Muscle of arm (tissue), 12 donors: ENCODE measurements around the gene AGBL4. TPM values are rescaled to one million over a fixed set of nuclear protein-coding genes. Genes with fewer than 3 reads are reported as not detected.
"Not testable (repeated sequence)": the region's sequence is repeated elsewhere in the genome, so short reads cannot be mapped to it uniquely, and the experiment has no call there.

Experiments
- DNase-seq: peaks from one replicate; pipeline ENCODE4 v3.0.0-alpha.2; 2013
- polyA plus RNA-seq, 12 donors: library from polyadenylated mRNA; unstranded; fragments of 120-200 nt; gene quantifications; one replicate each; pipeline ENCODE4 v1.2.1, GENCODE V29; 2013; ENCODE audit not compliant: insufficient read length in 12 of 12

AGBL4 gene
- polyA plus RNA-seq, 12 donors, result 0.12 to 0.72 (median 0.21) TPM; not detected in 2

DNA sequence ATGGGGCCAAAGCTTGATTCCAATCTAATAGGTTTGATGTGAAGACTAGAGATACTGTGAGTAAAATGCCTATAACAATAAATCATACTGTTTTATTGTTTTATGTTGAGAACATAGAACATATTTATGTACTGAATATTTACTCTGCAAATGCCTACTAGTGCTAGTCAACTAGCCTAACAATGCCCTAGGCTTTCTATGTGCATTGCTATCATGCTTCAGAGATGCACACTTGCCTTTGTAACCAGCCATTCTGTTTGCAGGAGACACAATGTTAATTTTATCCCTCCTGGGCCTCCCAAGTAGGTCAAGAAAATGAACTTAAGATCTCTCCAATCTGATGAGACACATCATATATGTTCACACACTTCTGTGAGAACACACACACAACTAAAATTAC is 716.3 kb downstream of the AGBL4 start:
- no peak for DNase-seq

DNA sequence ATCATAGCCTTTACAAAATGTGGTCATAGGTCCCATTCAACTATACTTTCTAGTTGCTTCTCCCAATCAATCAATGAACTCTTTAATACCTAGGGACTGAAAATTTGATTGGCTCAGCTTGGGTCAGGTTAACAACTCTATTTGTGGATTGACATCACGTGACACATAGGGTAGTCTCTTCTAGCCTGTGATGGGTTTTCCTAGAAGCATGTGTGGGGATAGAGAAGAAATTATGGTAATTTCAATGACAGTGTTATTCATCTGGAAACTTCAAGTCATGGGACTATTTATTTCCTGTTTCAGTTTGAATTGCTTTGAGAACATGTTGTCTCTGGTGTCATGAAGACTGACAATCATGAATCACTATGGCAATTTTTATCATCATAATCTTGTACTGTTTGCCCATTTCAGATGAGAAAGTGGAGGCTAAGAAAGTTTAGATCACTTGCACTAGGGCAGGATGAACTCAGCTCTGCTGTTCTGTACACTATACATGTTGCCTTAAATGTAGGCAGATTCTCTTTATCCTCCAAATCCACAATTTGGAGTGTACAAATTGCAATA is 717.2 kb downstream of the AGBL4 start:
- no peak for DNase-seq

DNA sequence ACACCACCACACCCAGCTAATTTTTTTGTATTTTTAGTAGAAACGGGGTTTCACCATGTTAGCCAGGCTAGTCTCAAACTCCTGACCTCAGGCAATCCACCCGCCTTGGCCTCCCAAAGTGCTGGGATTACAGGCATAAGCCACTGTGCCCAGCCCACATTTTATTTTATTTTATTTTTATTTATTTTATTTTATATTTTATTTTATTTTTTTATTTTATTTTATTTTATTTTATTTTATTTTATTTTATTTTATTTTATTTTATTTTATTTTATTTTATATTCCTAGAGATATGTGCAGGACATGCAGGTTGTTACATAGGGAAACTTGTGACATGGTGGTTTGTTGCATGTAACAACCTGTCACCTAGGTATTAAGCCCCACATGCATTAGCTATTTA is 721.4 kb downstream of the AGBL4 start:
- not testable (repeated sequence) for DNase-seq

DNA sequence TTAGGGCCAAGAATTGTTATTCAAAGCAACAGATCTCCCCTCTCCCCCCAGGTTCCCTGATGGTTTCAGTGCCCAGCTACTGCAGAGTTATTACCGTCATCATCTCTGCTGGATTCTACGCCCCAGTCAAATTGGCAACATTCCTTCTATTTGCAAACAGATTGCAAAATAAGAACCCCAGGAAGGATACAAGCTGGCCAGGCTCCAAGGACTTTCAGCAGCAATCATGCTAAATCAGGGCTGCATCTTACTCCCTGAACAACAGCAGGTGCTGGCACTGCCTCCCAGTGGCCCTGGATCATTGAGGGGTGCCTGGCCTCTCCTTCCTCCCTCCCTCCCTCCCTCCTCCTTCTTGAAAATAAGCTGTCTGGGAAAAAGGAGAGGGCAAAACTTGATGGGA is 725.5 kb downstream of the AGBL4 start:
- no peak for DNase-seq

DNA sequence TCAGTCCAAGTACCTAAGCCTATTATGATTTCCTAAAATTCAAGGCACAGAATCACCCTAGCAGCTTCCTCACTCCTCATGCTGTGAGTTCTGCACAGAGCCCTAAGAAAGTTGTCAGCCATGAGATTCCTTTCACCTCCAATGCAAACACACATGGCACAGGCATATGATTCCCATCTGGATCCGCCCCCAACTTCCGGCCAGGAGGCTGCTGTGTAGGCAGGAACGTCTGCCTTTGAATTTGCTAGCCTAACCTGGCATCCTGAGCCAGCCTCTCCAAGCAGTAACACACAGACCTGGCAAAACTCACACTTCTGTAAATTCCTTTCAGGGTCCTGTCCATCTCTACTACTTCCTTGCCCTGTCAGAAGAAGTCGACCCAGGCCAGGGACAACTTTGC is 726.0 kb downstream of the AGBL4 start:
- DNase-seq, result no peak

DNA sequence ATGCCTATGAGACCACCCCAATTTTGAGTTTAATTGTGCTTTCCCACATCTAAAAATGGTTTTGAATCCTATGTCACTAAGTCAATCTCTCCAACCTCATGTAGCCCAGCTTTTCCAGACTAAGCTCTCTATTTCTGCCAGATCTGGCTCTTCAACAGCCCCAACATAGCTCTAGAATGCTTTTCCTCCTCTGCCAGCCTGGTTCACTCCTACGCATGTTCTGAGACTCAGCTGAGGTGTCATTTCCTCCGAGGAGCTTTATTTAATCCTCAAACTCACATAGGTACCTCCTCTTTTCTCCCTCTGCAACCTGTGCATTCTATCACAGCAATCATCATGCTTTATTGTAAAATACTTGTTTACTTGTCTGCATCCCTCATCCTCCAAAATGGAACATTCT is 729.2 kb downstream of the AGBL4 start:
- DNase-seq, result no peak

DNA sequence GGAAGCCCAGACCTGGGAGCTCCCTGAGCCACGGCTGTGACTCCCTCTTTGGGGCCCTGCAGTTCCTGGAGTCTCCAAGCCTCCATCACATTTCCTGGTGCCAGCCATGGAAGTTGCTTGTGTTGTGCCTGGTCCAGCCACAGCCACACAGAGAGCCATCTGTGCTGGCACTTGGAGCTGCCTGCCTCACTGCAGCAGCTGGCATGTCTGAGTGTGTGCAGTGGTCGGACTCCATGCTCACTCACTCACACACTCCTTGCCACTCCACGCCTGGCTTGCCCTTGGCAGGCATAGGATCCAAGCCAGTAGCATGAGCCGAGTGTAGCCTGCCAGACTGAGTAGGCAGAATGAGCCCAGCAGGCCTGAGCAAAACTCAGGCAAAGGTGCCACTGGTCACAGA is 730.7 kb downstream of the AGBL4 start:
- DNase-seq, result no peak

DNA sequence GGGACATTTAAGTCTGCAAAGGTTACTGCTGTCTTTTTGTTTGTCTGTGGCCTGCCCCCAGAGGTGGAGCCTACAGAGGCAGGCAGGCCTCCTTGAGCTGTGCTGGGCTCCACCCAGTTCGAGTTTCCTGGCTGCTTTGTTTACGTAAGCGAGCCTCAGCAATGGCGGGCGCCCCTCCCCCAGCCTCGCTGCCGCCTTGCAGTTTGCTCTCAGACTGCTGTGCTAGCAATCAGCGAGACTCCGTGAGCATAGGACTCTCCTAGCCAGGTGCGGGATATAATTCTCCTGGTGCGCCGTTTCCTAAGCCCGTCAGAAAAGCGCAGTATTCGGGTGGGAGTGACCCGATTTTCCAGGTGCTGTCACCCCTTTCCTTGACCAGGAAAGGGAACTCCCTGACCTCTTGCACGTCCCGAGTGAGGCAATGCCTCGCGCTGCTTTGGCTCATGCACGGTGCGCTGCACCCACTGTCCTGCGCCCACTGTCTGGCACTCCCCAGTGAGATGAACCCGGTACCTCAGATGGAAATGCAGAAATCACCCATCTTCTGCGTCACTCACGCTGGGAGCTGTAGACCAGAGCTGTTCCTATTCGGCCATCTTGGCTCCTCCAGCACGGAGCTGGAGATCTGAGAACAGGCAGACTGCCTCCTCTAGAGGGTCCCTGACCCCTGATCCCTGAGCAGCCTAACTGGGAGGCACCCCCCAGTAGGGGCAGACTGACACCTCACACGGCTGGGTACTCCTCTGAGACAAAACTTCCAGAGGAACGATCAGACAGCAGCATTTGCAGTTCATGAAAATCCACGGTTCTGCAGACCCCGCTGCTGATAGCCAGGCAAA is 766.3 kb downstream of the AGBL4 start:
- DNase-seq, result not testable (repeated sequence)

DNA sequence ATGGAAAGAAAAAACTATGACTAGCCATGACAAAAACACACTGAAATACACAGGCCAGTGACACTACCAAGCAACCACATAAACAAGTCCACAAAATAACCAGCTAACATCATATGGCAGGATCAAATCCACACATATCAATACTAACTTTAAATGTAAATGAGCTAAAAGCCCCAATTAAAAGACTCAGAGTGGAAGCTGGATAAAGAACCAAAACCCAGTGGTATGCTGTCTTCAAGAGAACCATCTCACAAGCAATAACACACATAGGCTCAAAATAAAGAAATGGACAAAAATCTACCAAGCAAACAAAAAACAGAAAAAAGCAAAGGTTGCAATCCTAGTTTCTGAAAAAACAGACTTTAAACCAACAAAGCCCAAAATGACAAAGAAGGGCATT is 770.8 kb downstream of the AGBL4 start:
- no peak for DNase-seq

DNA sequence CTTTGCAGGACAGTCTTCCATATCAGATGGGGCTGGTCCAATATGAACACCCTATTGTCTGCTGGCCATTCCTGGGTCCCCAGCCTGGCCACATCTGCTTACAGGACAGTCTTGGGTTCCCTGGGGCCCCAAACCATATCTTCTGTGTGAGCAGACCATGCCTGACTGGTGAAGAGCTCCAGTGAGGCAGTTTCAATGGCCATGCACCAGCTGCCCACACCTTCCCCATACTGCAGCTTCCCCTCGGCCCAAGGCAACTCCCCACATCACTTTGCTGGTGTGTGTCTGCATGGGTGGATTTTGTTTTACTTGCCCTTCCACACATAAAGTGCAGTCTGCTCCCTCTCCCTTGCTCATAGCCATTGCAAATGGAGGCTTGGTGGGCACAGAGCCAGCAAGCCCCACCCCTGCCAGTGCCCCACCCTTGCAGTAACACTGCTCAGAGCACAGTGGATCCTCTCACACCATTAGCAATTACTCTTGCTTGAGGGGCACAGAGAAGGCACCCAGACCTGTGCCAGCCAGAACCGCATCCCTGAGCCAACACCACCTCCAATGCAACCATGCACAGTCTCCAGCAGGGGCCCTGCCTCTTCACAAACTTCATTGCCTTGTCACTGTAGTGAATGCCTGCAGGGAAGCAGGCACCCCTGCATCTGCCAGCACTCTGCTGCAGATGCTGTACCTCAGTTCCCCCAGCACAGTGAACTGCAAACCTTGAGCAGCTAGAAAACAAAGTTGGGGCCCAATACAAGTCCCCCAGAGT is 772.6 kb downstream of the AGBL4 start:
- no peak for DNase-seq

DNA sequence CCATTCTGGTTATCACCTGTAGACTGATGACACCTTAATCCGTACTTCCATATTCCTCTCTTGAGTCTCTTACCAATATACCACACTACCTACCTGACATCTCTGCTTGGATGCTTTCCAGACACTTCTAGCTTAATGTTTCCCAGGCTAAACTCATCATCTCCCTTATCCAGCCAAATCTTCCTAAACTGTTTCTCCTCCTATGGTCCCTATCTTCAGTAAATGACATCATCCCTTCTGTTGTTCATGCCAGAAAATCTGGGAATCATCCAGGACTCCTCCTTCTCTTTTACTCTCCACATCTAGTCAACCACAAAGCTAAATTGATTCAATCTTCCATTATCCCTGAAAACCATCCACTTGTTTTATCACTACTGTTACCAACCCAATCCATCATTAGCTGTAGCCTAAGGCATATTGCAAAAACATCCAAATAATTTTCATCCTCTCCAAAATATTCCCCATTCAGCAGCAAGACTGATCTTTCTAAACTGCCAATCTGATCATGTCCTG is 783.0 kb downstream of the AGBL4 start:
- no peak for DNase-seq

DNA sequence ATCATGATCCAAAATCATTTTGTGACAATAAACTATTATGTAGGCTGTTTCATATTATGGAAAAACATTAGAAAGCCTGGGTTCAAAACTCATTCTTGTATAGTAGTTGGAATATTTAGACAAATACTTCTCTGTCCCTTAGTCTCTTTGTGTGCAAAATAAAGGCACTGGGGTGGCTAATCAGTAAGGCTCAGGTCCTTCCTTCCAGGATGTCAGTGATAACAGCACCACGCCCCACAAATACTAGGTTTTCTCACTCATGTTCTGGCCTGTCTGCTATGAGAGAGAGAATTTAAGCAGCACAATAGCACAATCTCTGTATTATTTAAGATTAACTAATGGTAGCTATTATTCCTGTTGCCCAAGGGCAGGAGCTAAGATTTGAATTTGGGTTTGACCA is 788.8 kb downstream of the AGBL4 start:
- no peak for DNase-seq

DNA sequence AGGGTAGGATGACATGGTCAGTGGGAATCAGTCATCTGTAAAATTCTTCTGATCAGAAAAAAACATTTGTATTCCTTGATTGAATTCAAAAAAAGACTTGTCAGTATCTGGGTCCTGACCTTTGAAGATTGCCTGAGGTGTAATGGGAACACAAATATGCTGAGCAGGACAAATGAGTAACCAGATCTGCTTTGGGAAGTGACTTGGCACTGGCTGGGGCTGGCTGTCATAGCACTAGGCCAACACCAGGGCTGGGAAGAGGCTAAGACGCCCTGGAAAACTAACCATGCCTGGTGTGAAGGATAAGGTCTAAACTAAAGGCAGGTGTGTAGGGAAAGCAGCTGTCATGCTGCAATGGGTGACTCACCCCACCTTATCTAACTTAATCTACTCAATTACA is 794.2 kb downstream of the AGBL4 start:
- DNase-seq, result no peak

DNA sequence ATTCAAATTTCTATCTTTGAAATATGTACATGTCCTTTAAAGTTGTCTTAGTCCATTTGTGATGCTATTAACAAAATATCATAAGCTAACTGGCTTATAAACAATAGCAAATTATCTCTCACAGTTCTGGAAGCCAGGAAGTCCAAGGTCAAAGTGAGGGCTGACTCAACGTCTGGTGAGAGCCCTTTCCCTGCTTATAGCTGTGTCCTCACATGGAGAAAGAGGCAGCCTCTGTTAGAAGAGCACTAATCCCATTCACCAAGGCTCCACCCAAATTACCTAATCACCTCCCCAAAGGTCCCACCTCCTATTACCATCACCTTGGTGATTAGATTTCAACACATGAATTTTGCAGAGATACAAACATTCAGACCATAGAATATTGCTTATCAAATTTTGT is 797.0 kb downstream of the AGBL4 start:
- no peak for DNase-seq

DNA sequence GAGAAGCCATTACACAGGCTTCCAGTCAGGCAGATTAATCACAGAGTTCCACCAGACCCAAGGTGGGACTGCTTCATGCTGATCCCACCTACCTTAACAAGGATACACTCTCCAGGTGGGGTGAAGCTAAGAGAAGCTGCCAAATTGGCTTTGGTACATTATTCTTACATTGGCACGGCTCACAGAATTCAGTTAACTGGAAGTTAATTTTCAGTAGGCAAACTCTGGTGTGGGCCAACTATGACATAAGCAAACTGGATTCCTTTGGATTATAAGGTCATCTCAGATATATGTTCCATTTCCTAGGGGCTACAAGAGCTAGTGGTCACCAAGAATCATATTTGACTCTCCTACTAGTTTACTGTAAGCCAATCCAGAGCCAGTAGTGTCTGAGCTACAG is 798.3 kb downstream of the AGBL4 start:
- DNase-seq, result no peak

DNA sequence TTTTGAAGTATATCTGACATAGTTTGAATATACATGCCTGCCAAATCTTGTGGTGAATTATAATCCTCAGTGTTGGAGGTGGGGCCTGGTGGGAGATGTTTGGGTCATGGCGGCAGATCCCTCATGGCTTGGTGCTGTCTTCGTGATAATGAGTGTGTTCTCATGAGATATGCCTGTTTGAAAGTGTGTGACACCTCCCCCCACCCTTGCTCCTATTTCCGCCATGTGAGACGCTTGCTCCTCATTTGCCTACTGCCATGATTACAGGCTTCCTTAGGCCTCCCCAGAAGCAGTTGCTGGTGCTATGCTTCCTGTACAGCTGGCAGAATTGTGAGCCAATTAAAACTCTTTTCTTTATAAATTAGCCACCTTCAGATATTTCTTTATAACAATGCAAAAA is 810.5 kb downstream of the AGBL4 start:
- DNase-seq, result no peak

DNA sequence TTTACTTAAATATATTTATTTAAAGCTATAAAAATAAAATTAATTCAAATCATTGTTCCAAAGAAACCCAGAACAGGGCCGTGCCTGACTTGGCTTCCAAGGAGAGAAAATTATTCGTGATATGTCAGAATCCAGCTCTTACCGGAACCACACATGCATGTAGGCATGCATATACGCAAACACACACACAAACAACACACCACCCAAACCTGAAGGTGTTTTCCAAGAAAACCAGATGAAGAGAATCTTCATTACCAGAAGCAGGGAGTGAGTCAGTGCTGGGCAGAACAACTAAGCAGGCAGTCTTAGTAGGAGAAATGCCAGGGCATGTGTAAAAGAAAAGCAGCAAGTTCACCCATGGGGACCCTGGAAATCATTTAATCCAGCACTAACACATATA is 815.0 kb downstream of the AGBL4 start:
- DNase-seq, result no peak

DNA sequence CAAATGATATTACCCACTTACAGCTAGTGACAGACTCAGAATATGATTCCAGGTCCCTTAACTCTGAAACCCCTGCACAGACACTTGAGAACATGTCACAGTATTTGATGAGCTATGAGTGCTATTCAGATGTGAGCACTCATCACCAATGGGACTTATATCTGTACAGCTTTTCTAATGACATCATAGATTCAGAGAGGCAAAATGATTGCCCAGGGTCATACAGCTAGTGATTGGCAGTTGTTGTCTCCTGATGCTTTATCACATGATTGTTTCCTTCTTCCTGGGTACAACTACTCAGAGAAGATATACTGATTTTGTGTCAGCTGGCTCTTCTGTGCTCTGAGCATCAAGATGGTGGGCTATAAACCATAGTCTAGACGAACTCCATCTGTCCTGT is 819.0 kb downstream of the AGBL4 start:
- no peak for DNase-seq

DNA sequence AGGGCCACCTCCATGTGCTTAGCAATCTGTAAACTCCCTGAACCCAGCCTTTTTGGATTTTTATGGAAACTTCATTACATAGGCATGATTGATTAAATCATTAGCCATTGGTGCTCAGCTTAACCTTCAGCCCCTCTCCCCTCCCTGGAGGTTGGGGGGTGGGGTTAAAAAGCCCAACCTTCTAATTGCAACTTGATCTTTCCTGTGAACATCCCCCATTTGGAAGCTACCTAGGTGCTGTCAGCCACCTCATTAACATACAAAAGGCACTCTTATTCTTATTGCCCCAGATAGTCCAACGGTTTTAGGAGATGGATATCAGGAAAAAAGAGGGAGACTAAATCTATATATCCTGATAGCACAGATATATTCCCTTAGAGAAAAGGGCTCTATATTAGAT is 823.0 kb downstream of the AGBL4 start:
- DNase-seq, result no peak

DNA sequence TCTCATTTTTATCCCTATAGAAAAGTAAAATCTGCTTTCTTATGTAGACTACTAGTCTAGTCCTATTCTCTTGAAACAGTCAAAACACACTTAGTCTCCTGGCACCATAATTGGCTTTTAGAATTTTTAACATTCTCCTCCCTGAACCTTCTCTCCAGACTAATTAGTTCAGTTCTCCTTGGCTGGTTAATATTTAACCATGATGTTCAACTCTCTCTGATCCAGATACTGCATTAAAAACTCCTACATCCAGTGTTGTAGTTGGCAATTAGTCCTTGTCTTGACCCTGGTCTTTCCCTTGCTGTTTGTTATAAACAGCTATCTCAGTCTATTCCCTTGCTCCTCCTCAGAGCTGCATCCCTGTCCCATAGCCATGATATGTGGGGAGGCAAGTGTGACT is 824.2 kb downstream of the AGBL4 start:
- DNase-seq, result no peak

DNA sequence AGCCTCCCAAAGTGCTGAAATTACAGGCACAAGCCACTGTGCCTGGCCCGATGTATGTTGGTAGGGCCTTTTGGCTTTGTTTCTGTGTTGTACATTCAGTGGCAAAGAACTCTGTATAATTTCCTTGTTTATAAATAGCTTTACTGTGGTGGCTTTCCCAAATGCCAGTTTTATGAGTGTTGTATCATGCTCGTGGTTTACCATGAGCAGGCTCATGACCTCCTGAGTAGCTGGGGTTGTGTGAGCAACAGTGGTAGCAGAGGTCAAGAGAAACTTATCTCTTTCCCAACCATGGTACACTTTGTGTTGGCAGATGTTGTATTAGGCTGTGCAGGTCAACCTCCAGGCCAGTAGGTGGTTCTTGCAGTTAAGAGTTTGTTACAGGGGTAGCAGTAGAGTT is 826.7 kb downstream of the AGBL4 start:
- no peak for DNase-seq

DNA sequence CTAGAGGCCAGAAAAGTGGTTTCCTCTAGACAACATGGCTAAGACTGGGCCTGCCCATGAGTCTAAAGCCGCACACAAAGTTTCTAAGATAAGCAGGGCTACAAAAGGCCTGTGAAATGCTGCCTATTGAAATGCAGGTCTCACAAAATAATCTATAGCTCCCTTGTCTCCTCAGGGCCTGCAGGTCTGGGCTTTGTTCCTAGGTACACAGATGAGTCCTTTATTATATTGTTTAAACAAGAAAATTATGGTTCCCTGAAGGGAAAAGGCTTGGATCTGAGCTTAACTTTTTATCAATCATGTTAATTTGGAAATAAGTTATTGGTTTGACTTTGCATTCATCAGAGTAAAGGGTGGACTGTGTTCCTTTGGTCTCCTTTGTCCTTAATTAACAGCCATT is 833.6 kb downstream of the AGBL4 start:
- DNase-seq, result no peak

DNA sequence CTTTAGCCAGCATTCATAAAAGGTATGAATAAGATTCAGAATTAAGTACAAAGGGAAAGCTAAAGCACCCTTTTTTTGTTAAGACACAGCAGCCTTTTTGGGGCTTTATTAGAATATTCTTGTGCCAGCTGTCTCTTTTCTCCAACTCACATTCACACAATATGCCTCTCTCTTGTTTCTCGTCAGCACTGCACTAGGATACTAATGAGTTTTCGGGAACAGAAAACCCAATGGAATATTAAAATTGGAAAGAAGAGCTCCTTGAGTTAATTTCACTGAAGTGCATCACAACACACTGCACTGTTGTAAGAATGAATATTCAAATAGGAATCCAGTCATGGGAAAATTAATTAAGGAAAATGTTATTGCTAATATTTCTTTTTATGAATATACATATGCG is 836.7 kb downstream of the AGBL4 start:
- DNase-seq, result no peak
